DOHH2 (cell line): Measurements from ENCODE around the gene RSAD2.

ENCODE experiments used
- H3F3A ChIP-seq: fragments of 200-600 bp; sonication (generic), shearing (Covaris generic); 2 replicates; pipeline ENCODE4 v1.6.0; 2016; ENCODE audit warnings: antibody characterized with exemption, mild to moderate bottlenecking; ENCODE audit not compliant: control insufficient read depth, insufficient read depth
- H3K27ac ChIP-seq: fragments of 200-600 bp; sonication (generic); 2 replicates; pipeline ENCODE4 v1.5.1; 2014; ENCODE audit warnings: low read depth, mild to moderate bottlenecking, low read length, moderate library complexity
- H3K27me3 ChIP-seq: fragments of 200-600 bp; sonication (generic); 2 replicates; pipeline ENCODE4 v1.6.1; 2014; ENCODE audit warnings: mild to moderate bottlenecking, low read length, mixed read lengths; ENCODE audit not compliant: control insufficient read depth
- H3K36me3 ChIP-seq: fragments of 200-600 bp; sonication (generic); 2 replicates; pipeline ENCODE4 v1.6.1; 2014; ENCODE audit warnings: mild to moderate bottlenecking, low read length, moderate library complexity, mixed read lengths; ENCODE audit not compliant: control insufficient read depth
- H3K4me1 ChIP-seq: fragments of 200-600 bp; sonication (generic); 2 replicates; pipeline ENCODE4 v1.6.1; 2014; ENCODE audit warnings: mild to moderate bottlenecking, low read length, mixed read lengths; ENCODE audit not compliant: control insufficient read depth
- H3K4me2 ChIP-seq: fragments of 200-600 bp; sonication (generic); 2 replicates; pipeline ENCODE4 v1.6.0; 2014; ENCODE audit warnings: mild to moderate bottlenecking, low read length, moderate library complexity
- H3K4me3 ChIP-seq: fragments of 200-600 bp; sonication (generic); 2 replicates; pipeline ENCODE4 v1.5.1; 2014; ENCODE audit warnings: mild to moderate bottlenecking, low read length, mixed read lengths
- H3K79me2 ChIP-seq: fragments of 200-600 bp; sonication (generic); 2 replicates; pipeline ENCODE4 v1.6.1; 2014; ENCODE audit warnings: mild to moderate bottlenecking, low read length, mixed read lengths; ENCODE audit not compliant: control insufficient read depth
- H3K9me2 ChIP-seq: fragments of 200-600 bp; sonication (generic); replicated peaks from 2 replicates; pipeline ENCODE4 v1.6.1; 2014; ENCODE audit warnings: mild to moderate bottlenecking, low read length, mixed read lengths; ENCODE audit not compliant: control insufficient read depth
- H3K9me3 ChIP-seq: fragments of 200-600 bp; sonication (generic); 2 replicates; pipeline ENCODE4 v1.6.1; 2014; ENCODE audit warnings: antibody characterized with exemption, low read length, mixed read lengths; ENCODE audit not compliant: control insufficient read depth, insufficient read depth
- H4K20me1 ChIP-seq: fragments of 200-600 bp; sonication (generic); 2 replicates; pipeline ENCODE4 v1.6.0; 2014; ENCODE audit warnings: low read depth, mild to moderate bottlenecking, antibody characterized with exemption, low read length, moderate library complexity; ENCODE audit not compliant: control insufficient read depth, insufficient read depth
- EZH2phosphoT487 ChIP-seq: fragments of 200-600 bp; sonication (generic); IDR thresholded peaks from 2 replicates; pipeline ENCODE4 v1.6.1; 2017; ENCODE audit warnings: borderline replicate concordance, mild to moderate bottlenecking, antibody characterized with exemption, low read length, moderate library complexity, mixed read lengths
- TF ChIP-seq, protein P1 (sequence below): fragments of 200-600 bp; sonication (generic); IDR thresholded peaks from one replicate; pipeline ENCODE4 v1.5.1; 2014; ENCODE audit warnings: antibody characterized with exemption, mild to moderate bottlenecking, low read depth, low read length; ENCODE audit not compliant: poor library complexity, severe bottlenecking

Gene RSAD2

DNA sequence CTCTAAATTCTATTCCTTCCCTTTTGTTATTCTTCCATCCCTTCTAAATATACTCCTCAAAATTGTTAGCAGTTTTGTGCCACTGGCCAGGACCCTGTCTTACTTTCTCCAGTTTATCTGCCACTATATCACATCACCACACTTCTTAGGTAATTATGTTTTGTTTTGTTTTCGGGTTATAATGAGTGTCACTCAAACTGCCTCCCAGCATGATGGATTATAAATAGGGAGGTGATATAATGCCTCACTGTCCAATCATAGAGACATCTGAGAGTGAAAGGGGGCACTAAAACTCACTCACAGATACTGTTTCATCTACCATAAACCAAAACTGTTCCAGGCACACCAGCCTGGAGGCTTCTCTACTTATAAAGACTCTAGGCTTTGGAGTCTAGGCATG is 3.5 kb downstream of the RSAD2 start:
- no peaks in the 10 kb centered on the region for H4K20me1 ChIP-seq
- no peak overlapping the region for H3K27ac ChIP-seq
- H3K36me3 ChIP-seq, result no peaks in the 10 kb centered on the region
- H3K4me2 ChIP-seq, result no peak overlapping the region
- no peak for TF ChIP-seq EZH2phosphoT487
- TF ChIP-seq, protein P1, sequence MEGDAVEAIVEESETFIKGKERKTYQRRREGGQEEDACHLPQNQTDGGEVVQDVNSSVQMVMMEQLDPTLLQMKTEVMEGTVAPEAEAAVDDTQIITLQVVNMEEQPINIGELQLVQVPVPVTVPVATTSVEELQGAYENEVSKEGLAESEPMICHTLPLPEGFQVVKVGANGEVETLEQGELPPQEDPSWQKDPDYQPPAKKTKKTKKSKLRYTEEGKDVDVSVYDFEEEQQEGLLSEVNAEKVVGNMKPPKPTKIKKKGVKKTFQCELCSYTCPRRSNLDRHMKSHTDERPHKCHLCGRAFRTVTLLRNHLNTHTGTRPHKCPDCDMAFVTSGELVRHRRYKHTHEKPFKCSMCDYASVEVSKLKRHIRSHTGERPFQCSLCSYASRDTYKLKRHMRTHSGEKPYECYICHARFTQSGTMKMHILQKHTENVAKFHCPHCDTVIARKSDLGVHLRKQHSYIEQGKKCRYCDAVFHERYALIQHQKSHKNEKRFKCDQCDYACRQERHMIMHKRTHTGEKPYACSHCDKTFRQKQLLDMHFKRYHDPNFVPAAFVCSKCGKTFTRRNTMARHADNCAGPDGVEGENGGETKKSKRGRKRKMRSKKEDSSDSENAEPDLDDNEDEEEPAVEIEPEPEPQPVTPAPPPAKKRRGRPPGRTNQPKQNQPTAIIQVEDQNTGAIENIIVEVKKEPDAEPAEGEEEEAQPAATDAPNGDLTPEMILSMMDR, result no peak
- peaks cover 10% of the 10 kb centered on the region for H3K4me1 ChIP-seq
- no peak overlapping the region for H3K4me3 ChIP-seq
- H3K9me2 ChIP-seq, result no peaks in the 10 kb centered on the region
- H3K79me2 ChIP-seq, result no peaks in the 10 kb centered on the region
- peaks cover 3% of the 10 kb centered on the region; the same call in 1 of the 2 replicates for H3K27me3 ChIP-seq
- H3K9me3 ChIP-seq, result no peaks in the 10 kb centered on the region
- no peaks in the 10 kb centered on the region for H3F3A ChIP-seq

DNA sequence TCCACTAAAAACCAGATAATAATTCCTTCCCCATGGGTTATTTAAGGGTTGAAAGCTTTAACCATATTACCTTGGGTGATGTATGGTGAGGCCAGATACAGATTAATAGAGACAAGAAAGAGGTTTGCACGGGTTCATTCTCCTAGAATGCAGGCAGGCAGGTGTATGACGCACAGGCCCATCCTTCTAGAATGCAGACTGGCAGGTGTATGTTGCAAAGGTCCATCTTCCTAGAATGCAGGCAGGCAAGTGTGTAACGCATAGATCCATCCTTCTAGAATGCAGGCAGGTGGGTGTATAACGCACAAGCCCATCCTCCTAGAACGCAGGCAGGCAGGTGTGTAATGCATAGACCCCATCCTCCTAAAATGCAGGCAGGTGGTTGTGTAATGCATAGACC is 3.9 kb downstream of the RSAD2 start:
- no peak overlapping the region for H3K4me3 ChIP-seq
- H3K27ac ChIP-seq, result no peak overlapping the region
- H3F3A ChIP-seq, result no peaks in the 10 kb centered on the region
- no peaks in the 10 kb centered on the region for H4K20me1 ChIP-seq
- H3K9me2 ChIP-seq, result no peaks in the 10 kb centered on the region
- TF ChIP-seq, protein P1, result no peak
- TF ChIP-seq EZH2phosphoT487, result no peak
- H3K79me2 ChIP-seq, result no peaks in the 10 kb centered on the region
- no peaks in the 10 kb centered on the region for H3K36me3 ChIP-seq
- no peak overlapping the region for H3K4me2 ChIP-seq
- H3K4me1 ChIP-seq, result peaks cover 10% of the 10 kb centered on the region
- H3K9me3 ChIP-seq, result no peaks in the 10 kb centered on the region
- H3K27me3 ChIP-seq, result peaks cover 3% of the 10 kb centered on the region; the same call in 1 of the 2 replicates

DNA sequence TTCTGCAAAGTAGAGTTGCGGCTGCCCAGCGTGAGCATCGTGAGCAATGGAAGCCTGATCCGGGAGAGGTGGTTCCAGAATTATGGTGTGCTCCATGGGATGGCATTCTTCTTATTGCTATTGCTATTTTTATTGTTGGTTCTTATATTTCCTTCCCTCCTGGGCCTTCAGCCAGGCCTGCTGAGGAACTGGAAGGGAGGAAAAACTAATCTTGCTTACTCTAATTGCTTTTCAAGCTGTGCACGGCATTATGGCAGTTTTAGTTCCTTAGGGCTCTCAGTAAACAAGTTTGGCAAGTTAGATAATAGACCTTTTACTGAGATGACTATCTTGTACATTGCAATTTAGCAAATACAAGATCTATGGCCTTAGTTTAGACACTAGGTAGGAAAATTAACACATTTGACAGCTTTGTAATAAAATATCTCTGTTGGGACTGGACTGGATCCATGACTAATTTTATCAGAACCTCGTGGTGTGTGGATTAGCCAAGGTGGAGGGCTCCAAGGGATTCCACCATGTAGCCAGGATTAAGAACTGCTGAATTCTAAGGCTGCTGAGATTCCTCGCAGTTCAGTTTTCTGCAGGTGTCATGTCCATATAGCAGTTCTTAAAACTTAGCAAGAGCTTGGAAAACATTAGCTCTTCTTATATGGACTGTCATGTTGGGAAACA is 6.0 kb downstream of the RSAD2 start:
- Histone ChIP-seq H3F3A (no peaks in the 10 kb centered on the region), H3K9me3 (no peaks in the 10 kb centered on the region), H3K36me3 (no peaks in the 10 kb centered on the region), H4K20me1 (no peaks in the 10 kb centered on the region), H3K9me2 (no peaks in the 10 kb centered on the region), H3K27me3 (peaks cover 3% of the 10 kb centered on the region; the same call in 1 of the 2 replicates), H3K4me3 (no peak overlapping the region), H3K79me2 (no peaks in the 10 kb centered on the region), H3K4me2 (no peak overlapping the region), H3K4me1 (no peaks in the 10 kb centered on the region), H3K27ac (no peak overlapping the region)
- TF ChIP-seq EZH2phosphoT487, result no peak
- TF ChIP-seq, protein P1, result no peak
